Smooth muscle cell (in vitro differentiated cells): Measurements from ENCODE around the gene MZT2A. TPM values are rescaled to one million over a fixed set of nuclear protein-coding genes. Genes with fewer than 3 reads are reported as not detected.
"Not testable (repeated sequence)": the region's sequence is repeated elsewhere in the genome, so short reads cannot be mapped to it uniquely, and the experiment has no call there.

Experiments
- DNase-seq: peaks from one replicate; lab custom pipeline; 2025; ENCODE audit not compliant: unreplicated experiment; lab: John Stamatoyannopoulos, UW
- H2AFZ ChIP-seq: fragments of 200-600 bp; sonication (generic); 2 replicates; pipeline ENCODE4 v1.6.0; 2016; ENCODE audit warnings: antibody characterized with exemption, low read depth, mild to moderate bottlenecking
- H3F3A ChIP-seq: fragments of 200-600 bp; sonication (generic); 2 replicates; pipeline ENCODE4 v1.6.0; 2017; ENCODE audit warnings: antibody characterized with exemption, low read depth
- H3K27ac ChIP-seq: fragments of 200-600 bp; sonication (generic); 2 replicates; pipeline ENCODE4 v1.5.1; 2016; ENCODE audit warnings: low read depth, mild to moderate bottlenecking
- H3K27me3 ChIP-seq: fragments of 200-600 bp; sonication (generic); 2 replicates; pipeline ENCODE4 v1.6.1; 2016; ENCODE audit warnings: low read depth, mild to moderate bottlenecking
- H3K36me3 ChIP-seq: fragments of 200-600 bp; sonication (generic); 2 replicates; pipeline ENCODE4 v1.5.1; 2016; ENCODE audit warnings: low read depth
- H3K4me1 ChIP-seq: fragments of 200-600 bp; sonication (generic); 2 replicates; pipeline ENCODE4 v1.5.1; 2016; ENCODE audit warnings: low read depth
- H3K4me2 ChIP-seq: fragments of 200-600 bp; sonication (generic); 2 replicates; pipeline ENCODE4 v1.6.0; 2016; ENCODE audit warnings: mild to moderate bottlenecking
- H3K4me3 ChIP-seq: fragments of 200-600 bp; sonication (generic); 2 replicates; pipeline ENCODE4 v1.5.1; 2016; ENCODE audit warnings: mild to moderate bottlenecking
- H3K79me2 ChIP-seq: fragments of 200-600 bp; sonication (generic); 2 replicates; pipeline ENCODE4 v1.6.0; 2016; ENCODE audit warnings: low read depth, mild to moderate bottlenecking
- H3K9ac ChIP-seq: fragments of 200-600 bp; sonication (generic); 2 replicates; pipeline ENCODE4 v1.6.0; 2016; ENCODE audit warnings: low read depth
- H3K9me3 ChIP-seq: fragments of 200-600 bp; sonication (generic); replicated peaks from 2 replicates; pipeline ENCODE4 v1.5.1; 2016; ENCODE audit warnings: low read depth
- H4K20me1 ChIP-seq: fragments of 200-600 bp; sonication (generic); 2 replicates; pipeline ENCODE4 v1.6.0; 2016; ENCODE audit warnings: low read depth
- WGBS: methylation state at CpG from one replicate; pipeline ENCODE4 v1.1.7; 2016; ENCODE audit warnings: low lambda C conversion rate; 5-methylcytosine and 5-hydroxymethylcytosine counted together
- polyA plus RNA-seq: library from polyadenylated mRNA; unstranded; fragments of >200 nt; fragmentation: Nextera tagmentation; extraction: Ambion mirVana; gene quantifications from 2 replicates; pipeline ENCODE4 v1.2.1, GENCODE V29; 2016
- total RNA-seq: library from RNA; depleted of rRNA; stranded (reverse); fragments of >200 nt; gene quantifications from 2 replicates; pipeline ENCODE4 v1.2.3, GENCODE V29; 2014
- TF ChIP-seq, protein P1 (sequence below): fragments of 200-600 bp; sonication (generic); IDR thresholded peaks from 2 replicates; pipeline ENCODE4 v1.5.1; 2017; ENCODE audit warnings: borderline replicate concordance, mild to moderate bottlenecking, antibody characterized with exemption; ENCODE audit not compliant: insufficient read depth, poor library complexity, severe bottlenecking

The MZT2A gene
- total and polyA plus RNA-seq, 2 experiments from 2014 or later, result 85.1 to 137 TPM

DNA sequence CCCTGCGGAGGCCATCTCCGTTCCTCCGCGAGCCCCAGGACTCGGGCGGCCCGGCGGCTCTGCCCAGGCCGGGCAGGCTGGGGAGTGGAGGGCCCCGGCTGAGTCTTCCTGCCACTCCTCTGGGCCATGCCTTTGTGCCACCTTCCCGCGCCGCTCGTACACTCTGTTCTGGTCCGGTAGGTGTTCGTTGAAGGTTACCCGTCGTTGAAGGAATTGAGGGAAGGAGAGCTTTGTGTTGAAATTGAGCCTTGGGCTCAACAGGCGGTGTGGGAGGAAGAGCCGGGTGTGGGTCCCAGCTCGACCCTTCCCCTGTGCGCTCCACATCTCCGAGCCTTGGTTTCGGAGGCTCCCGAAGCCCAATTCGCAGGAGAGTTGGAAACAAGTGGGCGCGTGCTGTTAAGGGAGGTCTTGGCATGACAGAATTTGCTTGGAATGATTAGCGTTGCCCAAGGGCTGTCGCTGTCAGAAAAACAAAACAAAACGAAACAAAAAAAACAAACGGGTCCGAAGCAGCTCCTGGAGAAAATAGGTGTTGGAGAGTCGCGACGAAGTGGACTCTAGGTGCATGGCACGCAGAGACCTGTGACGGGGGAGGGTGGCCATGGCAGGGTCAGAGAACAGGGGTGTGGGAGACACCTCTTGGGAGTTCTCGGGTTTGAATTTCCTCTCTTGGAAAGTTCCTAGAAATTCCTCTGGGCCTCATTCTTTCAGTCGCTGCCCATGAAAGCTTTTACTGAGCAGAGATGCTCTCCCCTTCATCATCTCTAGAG lies 1.2 kb upstream of the MZT2A start:
- Histone ChIP-seq H3K27me3 (no peaks in the 10 kb centered on the region), H2AFZ (peak overlapping the region; percentile 96), H3K27ac (peak overlapping the region; percentile 84), H3F3A (no peaks in the 10 kb centered on the region), H4K20me1 (peaks cover 12% of the 10 kb centered on the region), H3K4me1 (no peaks in the 10 kb centered on the region), H3K9ac (peak overlapping the region; percentile 93), H3K4me2 (peak overlapping the region; percentile 95), H3K36me3 (no peaks in the 10 kb centered on the region), H3K9me3 (no peaks in the 10 kb centered on the region), H3K79me2 (peaks cover 43% of the 10 kb centered on the region), H3K4me3 (peak overlapping the region; percentile 91)
- no peak for DNase-seq
- under 1% methylated on average over 40 of the region's 40 CpGs for WGBS
- TF ChIP-seq, protein P1, sequence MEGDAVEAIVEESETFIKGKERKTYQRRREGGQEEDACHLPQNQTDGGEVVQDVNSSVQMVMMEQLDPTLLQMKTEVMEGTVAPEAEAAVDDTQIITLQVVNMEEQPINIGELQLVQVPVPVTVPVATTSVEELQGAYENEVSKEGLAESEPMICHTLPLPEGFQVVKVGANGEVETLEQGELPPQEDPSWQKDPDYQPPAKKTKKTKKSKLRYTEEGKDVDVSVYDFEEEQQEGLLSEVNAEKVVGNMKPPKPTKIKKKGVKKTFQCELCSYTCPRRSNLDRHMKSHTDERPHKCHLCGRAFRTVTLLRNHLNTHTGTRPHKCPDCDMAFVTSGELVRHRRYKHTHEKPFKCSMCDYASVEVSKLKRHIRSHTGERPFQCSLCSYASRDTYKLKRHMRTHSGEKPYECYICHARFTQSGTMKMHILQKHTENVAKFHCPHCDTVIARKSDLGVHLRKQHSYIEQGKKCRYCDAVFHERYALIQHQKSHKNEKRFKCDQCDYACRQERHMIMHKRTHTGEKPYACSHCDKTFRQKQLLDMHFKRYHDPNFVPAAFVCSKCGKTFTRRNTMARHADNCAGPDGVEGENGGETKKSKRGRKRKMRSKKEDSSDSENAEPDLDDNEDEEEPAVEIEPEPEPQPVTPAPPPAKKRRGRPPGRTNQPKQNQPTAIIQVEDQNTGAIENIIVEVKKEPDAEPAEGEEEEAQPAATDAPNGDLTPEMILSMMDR, result no peak

DNA sequence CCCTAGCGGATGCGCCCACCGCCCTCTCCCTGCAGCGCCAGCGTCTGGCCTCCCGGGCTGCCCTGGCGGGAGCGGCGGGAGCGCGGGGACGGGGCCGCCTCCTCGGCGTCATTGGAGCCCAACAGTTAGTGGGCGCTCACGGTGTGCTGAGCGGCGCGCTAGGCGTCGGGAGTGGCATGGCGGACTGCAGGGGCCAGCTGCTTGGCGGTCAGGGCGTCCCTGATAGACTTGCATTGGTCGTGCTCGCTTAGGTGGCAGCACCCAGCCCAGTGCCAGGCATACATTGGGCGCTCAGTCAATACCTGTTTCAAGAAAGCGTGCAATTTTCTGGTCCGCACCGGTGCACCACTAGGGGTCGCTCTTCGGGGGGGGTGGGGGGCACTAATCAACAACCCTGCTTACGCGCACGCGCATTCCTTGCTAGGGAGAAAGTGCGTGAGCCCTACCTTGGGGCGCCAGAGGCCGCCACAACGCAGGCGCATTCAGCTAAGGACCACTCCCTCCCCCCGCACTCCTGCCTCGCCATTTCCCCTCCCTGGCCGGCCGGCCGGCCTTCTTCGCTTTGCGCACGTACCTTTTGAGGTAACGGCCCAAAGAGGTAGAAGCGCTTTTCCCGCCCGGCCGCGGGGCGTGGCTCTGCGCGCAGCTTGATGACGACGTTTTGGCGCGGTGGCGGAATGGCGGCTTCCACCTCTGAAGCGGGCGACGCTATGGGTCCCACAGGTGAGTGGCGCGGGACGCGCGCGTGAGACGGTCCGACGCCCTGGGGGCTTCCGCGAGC lies 411 bp upstream of the MZT2A start:
- H3K4me2 ChIP-seq, result peak overlapping the region; percentile 95
- no peaks in the 10 kb centered on the region for H3K27me3 ChIP-seq
- peaks cover 12% of the 10 kb centered on the region for H4K20me1 ChIP-seq
- under 1% methylated on average over 57 of the region's 79 CpGs for WGBS
- TF ChIP-seq, protein P1, result peak; percentile 67
- peaks cover 43% of the 10 kb centered on the region for H3K79me2 ChIP-seq
- H3K27ac ChIP-seq, result peak overlapping the region; percentile 84
- H3F3A ChIP-seq, result no peaks in the 10 kb centered on the region
- H3K9ac ChIP-seq, result peak overlapping the region; percentile 93
- H2AFZ ChIP-seq, result peak overlapping the region; percentile 96
- H3K4me1 ChIP-seq, result no peaks in the 10 kb centered on the region
- H3K4me3 ChIP-seq, result peak overlapping the region; percentile 91
- H3K36me3 ChIP-seq, result no peaks in the 10 kb centered on the region
- DNase-seq, result peak; percentile 70
- no peaks in the 10 kb centered on the region for H3K9me3 ChIP-seq

DNA sequence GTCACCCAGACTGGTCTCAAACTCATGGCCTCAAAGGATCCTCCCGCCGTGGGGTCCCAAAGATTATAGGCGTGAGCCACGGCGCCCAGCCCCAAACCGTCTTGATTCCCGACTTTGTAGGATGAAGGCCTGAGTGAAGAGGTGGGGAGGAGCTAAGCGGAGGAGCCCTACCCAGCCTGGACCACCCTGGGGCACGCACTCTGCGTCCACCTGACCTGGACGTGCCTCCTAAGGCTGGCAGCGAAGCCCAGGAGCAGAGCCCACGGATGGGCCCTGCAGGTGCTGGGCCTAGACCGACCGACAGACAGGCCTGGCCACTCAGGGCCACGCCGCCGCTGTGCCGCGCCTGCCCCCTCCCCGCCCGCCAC lies 744 bp downstream of the MZT2A start:
- not testable (repeated sequence) for DNase-seq, H3F3A ChIP-seq, H3K9me3 ChIP-seq, H3K9ac ChIP-seq, H3K27ac ChIP-seq, H3K4me1 ChIP-seq, H4K20me1 ChIP-seq, H3K27me3 ChIP-seq, H3K36me3 ChIP-seq
- Histone ChIP-seq H3K79me2 (peaks cover 35% of the 10 kb centered on the region), H2AFZ (peak overlapping the region; percentile 55), H3K4me2 (peak overlapping the region; percentile 82), H3K4me3 (peak overlapping the region; percentile 91)
- WGBS, result 18% methylated on average over 15 of the region's 22 CpGs

DNA sequence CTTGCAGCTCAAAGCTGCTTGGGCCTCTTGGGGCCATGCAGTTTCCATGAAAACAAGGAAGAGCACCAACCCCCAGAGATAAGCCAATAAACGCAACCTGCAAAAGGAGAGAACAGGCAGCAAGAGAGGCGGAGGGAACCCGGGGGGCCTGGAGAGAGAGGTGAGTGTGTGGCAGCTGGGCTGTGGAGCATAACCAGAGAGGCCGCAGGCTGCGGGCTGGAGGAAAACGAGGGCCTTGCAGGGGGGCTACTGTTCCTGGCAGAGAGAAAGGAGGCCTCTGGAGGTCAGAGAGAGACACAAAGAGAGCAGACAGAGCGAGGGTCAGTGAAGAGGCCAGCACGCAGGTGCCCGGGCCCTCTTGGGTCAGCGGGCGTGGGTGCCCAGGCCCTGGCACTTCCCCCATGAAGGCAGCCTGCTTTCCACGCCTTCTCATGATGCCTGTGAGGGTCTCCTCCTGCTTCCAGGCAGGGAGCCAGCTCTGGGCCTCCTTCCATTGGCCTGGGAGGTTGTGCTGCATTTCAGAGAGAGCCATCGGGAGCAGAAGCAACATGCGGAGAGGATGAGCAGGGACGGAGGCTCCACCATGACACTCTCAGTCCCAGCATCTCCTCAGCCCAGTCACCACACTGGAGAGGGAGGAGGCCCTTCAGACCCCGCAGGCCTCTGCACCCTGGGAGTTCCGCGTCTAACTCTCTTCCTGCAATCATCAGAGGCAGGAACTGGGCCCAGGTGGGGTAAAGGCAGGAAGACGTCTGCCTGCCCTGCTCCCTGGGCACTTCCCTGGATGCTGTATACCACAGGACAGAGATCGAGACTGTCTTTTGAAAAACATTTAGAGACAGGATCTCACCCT lies 1.4 kb downstream of the MZT2A start:
- H3K36me3 ChIP-seq, H3K9me3 ChIP-seq, H3K4me1 ChIP-seq, DNase-seq, H3K9ac ChIP-seq, H4K20me1 ChIP-seq, H3K27ac ChIP-seq, H3F3A ChIP-seq, H3K27me3 ChIP-seq: not testable (repeated sequence)
- Histone ChIP-seq H3K79me2 (peaks cover 30% of the 10 kb centered on the region), H3K4me2 (peak overlapping the region; percentile 82), H3K4me3 (peak overlapping the region; percentile 91), H2AFZ (peak overlapping the region; percentile 55)
- 79% methylated on average over 20 of the region's 20 CpGs for WGBS
